OCI-LY7 (cell line): ENCODE results near the gene CRIP2.

ENCODE experiments used
- CTCF ChIP-seq: fragments of 200-600 bp; sonication (generic); conservative IDR thresholded peaks from 2 replicates; pipeline ENCODE4 v1.5.1; 2014; ENCODE audit warnings: mild to moderate bottlenecking, antibody characterized with exemption, low read length, moderate library complexity, mixed read lengths
- EZH2phosphoT487 ChIP-seq: fragments of 200-600 bp; sonication (generic); IDR thresholded peaks from 2 replicates; pipeline ENCODE4 v1.6.1; 2018; ENCODE audit warnings: low read depth, borderline replicate concordance, mild to moderate bottlenecking, mixed run types, antibody characterized with exemption, low read length, moderate library complexity, mixed read lengths

GRCh38 chr14:105494606-105494929 is 19.9 kb downstream of the CRIP2 start:
- TF ChIP-seq CTCF = no peak
- no peak for TF ChIP-seq EZH2phosphoT487
